GM23248 (cell line): Measurements from ENCODE around the gene GIGYF2. TPM values are rescaled to one million over a fixed set of nuclear protein-coding genes. Genes with fewer than 3 reads are reported as not detected.
A peak's percentile ranks its signal among the peaks of the same experiment; 100 is the strongest.

Experiments
- DNase-seq: peaks from one replicate; pipeline ENCODE4 v3.0.0-alpha.2; 2015
- H2AFZ ChIP-seq: fragments of 200-600 bp; sonication (generic); 2 replicates; pipeline ENCODE4 v1.6.1; 2016; ENCODE audit warnings: antibody characterized with exemption
- H3F3A ChIP-seq: fragments of 200-600 bp; sonication (generic); 2 replicates; pipeline ENCODE4 v1.6.1; 2016; ENCODE audit warnings: mild to moderate bottlenecking, antibody characterized with exemption, mixed run types; ENCODE audit not compliant: insufficient read depth
- H3K27ac ChIP-seq: fragments of 200-600 bp; sonication (generic); 2 replicates; pipeline ENCODE4 v1.5.1; 2016; ENCODE audit warnings: mild to moderate bottlenecking
- H3K27me3 ChIP-seq: fragments of 200-600 bp; sonication (generic); replicated peaks from 2 replicates; pipeline ENCODE4 v1.6.1; 2016; ENCODE audit warnings: mild to moderate bottlenecking; ENCODE audit not compliant: insufficient read depth
- H3K36me3 ChIP-seq: fragments of 200-600 bp; sonication (generic); 2 replicates; pipeline ENCODE4 v1.6.1; 2016; ENCODE audit warnings: low read depth, mild to moderate bottlenecking
- H3K4me1 ChIP-seq: fragments of 200-600 bp; sonication (generic); 2 replicates; pipeline ENCODE4 v1.6.1; 2016; ENCODE audit warnings: mild to moderate bottlenecking; ENCODE audit not compliant: insufficient read depth
- H3K4me2 ChIP-seq: fragments of 200-600 bp; sonication (generic); one replicate; pipeline ENCODE4 v1.6.1; 2016; ENCODE audit warnings: mild to moderate bottlenecking; ENCODE audit not compliant: unreplicated experiment
- H3K4me3 ChIP-seq: fragments of 200-600 bp; sonication (generic); 2 replicates; pipeline ENCODE4 v1.5.1; 2016; ENCODE audit warnings: mild to moderate bottlenecking
- H3K79me2 ChIP-seq: fragments of 200-600 bp; sonication (generic); 2 replicates; pipeline ENCODE4 v1.6.1; 2016; ENCODE audit warnings: mild to moderate bottlenecking; ENCODE audit not compliant: insufficient read depth
- H3K9ac ChIP-seq: fragments of 200-600 bp; sonication (generic); 2 replicates; pipeline ENCODE4 v1.6.1; 2016; ENCODE audit warnings: mild to moderate bottlenecking
- H3K9me2 ChIP-seq: fragments of 200-600 bp; sonication (generic); 2 replicates; pipeline ENCODE4 v1.6.1; 2016; ENCODE audit warnings: mixed run types, mild to moderate bottlenecking, moderate library complexity; ENCODE audit not compliant: insufficient read depth
- H3K9me3 ChIP-seq: fragments of 200-600 bp; sonication (generic); one replicate; pipeline ENCODE4 v1.6.1; 2017; ENCODE audit warnings: low read depth
- H4K20me1 ChIP-seq: fragments of 200-600 bp; sonication (generic); 2 replicates; pipeline ENCODE4 v1.6.0; 2016; ENCODE audit not compliant: insufficient read depth
- EZH2 ChIP-seq: fragments of 200-600 bp; sonication (generic); IDR thresholded peaks from 2 replicates; pipeline ENCODE4 v1.6.1; 2018; ENCODE audit warnings: antibody characterized with exemption, mild to moderate bottlenecking; ENCODE audit not compliant: insufficient read depth, poor library complexity, severe bottlenecking
- EZH2phosphoT487 ChIP-seq: fragments of 200-600 bp; sonication (generic); IDR thresholded peaks from 2 replicates; pipeline ENCODE4 v1.6.1; 2018; ENCODE audit warnings: antibody characterized with exemption, moderate library complexity, mild to moderate bottlenecking, low read depth; ENCODE audit not compliant: insufficient read depth
- WGBS, 2 experiments: methylation state at CpG; one replicate each; pipeline ENCODE4 v1.1.6; 2015 to 2017; ENCODE audit warnings: low lambda C conversion rate in 2 of 2, low coverage in 1 of 2; ENCODE audit errors: missing lambda C conversion rate in 2 of 2; 5-methylcytosine and 5-hydroxymethylcytosine counted together
- in situ Hi-C: fragments of 300-500 bp; cut with MboI; formaldehyde crosslinking; loops from 2 replicates; pipeline ENCODE4 v1.15.0; 2020
- polyA plus RNA-seq: library from polyadenylated mRNA; unstranded; fragments of >200 nt; fragmentation: Nextera tagmentation; extraction: Ambion mirVana; gene quantifications from 2 replicates; pipeline ENCODE4 v1.2.1, GENCODE V29; 2016
- total RNA-seq: library from RNA; depleted of rRNA; stranded (reverse); fragments of >200 nt; shearing (Covaris generic); gene quantifications from 2 replicates; pipeline ENCODE4 v1.2.3, GENCODE V29; 2014

Gene GIGYF2
- total and polyA plus RNA-seq, 2 experiments from 2014 or later: 27.2 to 35.2 TPM

DNA sequence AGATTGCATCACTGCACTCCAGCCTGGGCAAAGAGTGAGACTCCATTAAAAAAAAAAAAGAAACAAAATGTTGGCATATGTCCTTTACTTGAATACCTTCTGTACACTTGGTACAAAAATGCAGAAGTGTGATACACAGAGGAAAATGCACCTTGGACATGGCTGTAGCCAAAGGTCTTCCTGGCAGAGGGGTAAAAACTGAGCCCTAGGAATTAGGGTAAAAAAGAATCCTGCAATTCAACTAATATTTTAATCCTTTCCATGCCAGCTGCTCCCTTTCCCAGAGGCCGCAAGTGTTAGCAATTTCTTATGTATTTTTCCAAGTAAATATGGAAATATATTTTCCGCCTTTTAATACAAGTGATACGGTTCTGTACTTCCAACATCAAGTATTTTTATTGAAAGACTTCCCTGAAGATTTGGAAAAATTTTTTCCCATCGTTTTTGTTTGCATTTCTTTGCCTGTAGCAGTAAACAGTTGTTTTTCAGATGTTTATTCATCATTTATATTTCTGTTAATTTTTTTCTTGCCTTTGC lies 53.1 kb downstream of the GIGYF2 start:
- Histone ChIP-seq H3K36me3 (peaks cover 33% of the 10 kb centered on the region), H4K20me1 (no peaks in the 10 kb centered on the region), H3K9me2 (no peaks in the 10 kb centered on the region), H3K9me3 (no peaks in the 10 kb centered on the region), H3K4me3 (no peak overlapping the region), H3K79me2 (peaks cover 16% of the 10 kb centered on the region; the same call in 1 of the 2 replicates), H3K9ac (no peak overlapping the region), H2AFZ (no peak overlapping the region), H3K27me3 (no peaks in the 10 kb centered on the region), H3K4me1 (no peaks in the 10 kb centered on the region), H3F3A (no peaks in the 10 kb centered on the region), H3K4me2 (no peak overlapping the region), H3K27ac (no peak overlapping the region)
- WGBS, 2 experiments: 84 to 90% methylated on average over 4 of the region's 4 CpGs
- in situ Hi-C loops: no loop called here
- DNase-seq: no peak
- TF ChIP-seq EZH2 (no peak), EZH2phosphoT487 (no peak)

DNA sequence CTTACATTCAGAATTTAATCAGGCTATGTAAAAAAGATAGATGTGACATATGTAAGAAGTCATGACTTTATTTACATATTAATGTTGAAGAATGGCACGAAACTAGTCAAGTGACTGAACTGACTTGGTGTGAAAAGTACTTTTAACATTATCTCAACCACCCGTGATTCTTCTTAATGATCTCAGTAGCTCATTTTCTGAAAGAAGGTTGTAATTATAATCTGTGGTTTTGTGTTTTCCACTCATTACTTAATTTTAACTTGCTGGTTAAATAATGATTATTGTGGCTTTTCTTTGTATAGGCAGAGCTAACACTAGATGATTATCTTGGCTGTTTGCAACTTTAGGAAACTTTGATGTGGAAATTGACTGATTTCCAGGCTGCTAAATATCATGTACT lies 60.8 kb downstream of the GIGYF2 start:
- H3K4me3 ChIP-seq: no peak overlapping the region
- 74 to 82% methylated on average over 2 of the region's 2 CpGs for WGBS, 2 experiments
- no peaks in the 10 kb centered on the region for H4K20me1 ChIP-seq
- H3K9me3 ChIP-seq: no peaks in the 10 kb centered on the region
- no peaks in the 10 kb centered on the region for H3K27me3 ChIP-seq
- TF ChIP-seq EZH2phosphoT487 (no peak), EZH2 (no peak)
- H2AFZ ChIP-seq: no peak overlapping the region
- peaks cover 33% of the 10 kb centered on the region for H3K36me3 ChIP-seq
- in situ Hi-C loops: no loop called here
- H3K79me2 ChIP-seq: peaks cover 17% of the 10 kb centered on the region; the same call in 1 of the 2 replicates
- no peak overlapping the region for H3K4me2 ChIP-seq
- no peak for DNase-seq
- H3K4me1 ChIP-seq: no peaks in the 10 kb centered on the region
- H3K9me2 ChIP-seq: no peaks in the 10 kb centered on the region
- no peak overlapping the region for H3K27ac ChIP-seq
- no peaks in the 10 kb centered on the region for H3F3A ChIP-seq
- no peak overlapping the region for H3K9ac ChIP-seq

DNA sequence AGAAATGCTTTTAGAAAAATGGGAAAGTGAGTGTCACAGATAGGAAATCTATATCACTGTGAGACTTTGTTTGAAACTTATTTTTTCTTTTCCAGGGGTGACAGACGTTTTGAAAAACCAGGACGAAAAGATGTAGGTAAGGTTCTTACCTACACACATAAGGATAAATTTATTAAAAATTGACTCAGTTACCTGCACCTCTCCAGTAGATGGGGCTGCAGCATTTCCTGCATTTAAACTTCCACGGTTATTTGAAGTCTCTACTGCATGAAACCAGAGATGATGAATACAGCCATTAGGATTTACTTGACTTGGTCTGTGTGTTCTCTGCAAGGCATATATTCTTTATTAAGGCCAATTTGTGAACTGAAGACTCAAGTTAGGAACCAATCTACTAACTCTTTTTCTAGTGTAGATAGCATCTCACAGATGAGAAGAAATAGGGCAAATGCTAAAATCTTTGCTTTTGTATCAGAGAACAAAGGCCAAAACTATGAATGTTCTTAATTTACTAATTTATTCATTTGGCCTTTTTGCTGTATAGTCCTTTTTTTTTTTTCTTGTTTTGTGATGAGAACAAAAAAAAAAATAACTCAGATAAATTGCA lies 64.3 kb downstream of the GIGYF2 start:
- Histone ChIP-seq H3K9me2 (no peaks in the 10 kb centered on the region), H3K27ac (no peak overlapping the region), H4K20me1 (no peaks in the 10 kb centered on the region), H3K79me2 (peaks cover 6% of the 10 kb centered on the region; the same call in 1 of the 2 replicates), H3K9me3 (no peaks in the 10 kb centered on the region), H3K4me1 (no peaks in the 10 kb centered on the region), H3K4me2 (no peak overlapping the region), H3K9ac (no peak overlapping the region), H2AFZ (no peak overlapping the region), H3F3A (no peaks in the 10 kb centered on the region), H3K4me3 (no peak overlapping the region), H3K27me3 (no peaks in the 10 kb centered on the region), H3K36me3 (peaks cover 22% of the 10 kb centered on the region)
- DNase-seq: peak; percentile 50
- TF ChIP-seq EZH2: no peak
- TF ChIP-seq EZH2phosphoT487: no peak
- 28 to 33% methylated on average over 3 of the region's 3 CpGs for WGBS, 2 experiments
- in situ Hi-C loops: no loop called here

DNA sequence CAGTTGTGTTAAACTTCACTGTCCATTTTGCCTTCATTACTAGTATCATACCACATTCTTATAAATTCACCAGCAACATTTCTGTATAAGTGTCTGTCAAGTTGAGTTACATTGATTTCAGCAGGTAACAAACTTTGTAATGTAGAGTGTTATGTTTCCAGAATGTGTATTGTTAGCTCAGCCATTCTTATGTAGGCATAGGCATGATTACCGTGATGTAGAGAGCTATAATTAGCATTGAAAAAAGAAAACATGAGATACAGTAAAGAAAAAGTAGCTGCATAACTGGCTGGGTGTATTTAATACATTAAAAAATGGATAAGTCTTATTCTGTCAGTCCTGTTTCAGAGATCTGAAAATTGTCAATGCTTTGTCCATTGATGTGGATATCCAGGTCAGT lies 70.7 kb downstream of the GIGYF2 start:
- WGBS, 2 experiments: 96 to 100% methylated on average over 1 of the region's 1 CpG
- peaks cover 36% of the 10 kb centered on the region for H3K36me3 ChIP-seq

DNA sequence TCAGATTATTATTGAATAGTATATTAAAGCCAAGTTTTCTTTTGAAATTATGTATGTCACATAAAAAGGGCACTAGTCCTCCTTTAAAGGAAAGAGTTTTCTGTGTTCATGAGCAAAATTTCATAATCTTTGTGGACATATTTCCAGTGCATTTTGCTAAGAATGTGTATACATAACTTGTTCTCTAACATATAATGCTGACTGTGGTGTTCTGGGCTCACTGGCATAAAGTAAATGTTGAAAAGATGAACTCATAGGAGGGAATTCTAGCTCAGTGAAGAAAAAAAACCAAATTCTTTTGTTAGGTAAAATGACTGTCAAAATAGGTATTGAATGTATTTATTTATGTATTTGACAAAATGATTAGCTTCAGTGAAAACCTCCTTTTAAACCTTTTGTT lies 73.1 kb downstream of the GIGYF2 start:
- no peak overlapping the region for H3K4me2 ChIP-seq
- TF ChIP-seq EZH2phosphoT487 (no peak), EZH2 (no peak)
- H3K4me3 ChIP-seq: no peak overlapping the region
- peaks cover 11% of the 10 kb centered on the region; the same call in 1 of the 2 replicates for H3K79me2 ChIP-seq
- no peaks in the 10 kb centered on the region for H3F3A ChIP-seq
- in situ Hi-C loops: no loop called here
- H3K27ac ChIP-seq: no peak overlapping the region
- H3K36me3 ChIP-seq: peaks cover 33% of the 10 kb centered on the region
- H3K4me1 ChIP-seq: no peaks in the 10 kb centered on the region
- H3K9ac ChIP-seq: no peak overlapping the region
- H2AFZ ChIP-seq: no peak overlapping the region
- no peaks in the 10 kb centered on the region for H4K20me1 ChIP-seq
- no peaks in the 10 kb centered on the region for H3K27me3 ChIP-seq
- no peaks in the 10 kb centered on the region for H3K9me3 ChIP-seq
- no peaks in the 10 kb centered on the region for H3K9me2 ChIP-seq
- no peak for DNase-seq

More for the DNA sequence above, 70.7 kb downstream of the GIGYF2 start:
- Histone ChIP-seq H3K9me3 (no peaks in the 10 kb centered on the region), H3F3A (no peaks in the 10 kb centered on the region), H3K4me3 (no peak overlapping the region), H3K27me3 (no peaks in the 10 kb centered on the region), H3K79me2 (peaks cover 11% of the 10 kb centered on the region; the same call in 1 of the 2 replicates), H2AFZ (no peak overlapping the region), H3K4me1 (no peaks in the 10 kb centered on the region), H3K4me2 (no peak overlapping the region), H3K9ac (no peak overlapping the region), H4K20me1 (no peaks in the 10 kb centered on the region), H3K9me2 (no peaks in the 10 kb centered on the region), H3K27ac (no peak overlapping the region)
- no peak for DNase-seq
- in situ Hi-C loops: no loop called here
- TF ChIP-seq EZH2 (no peak), EZH2phosphoT487 (no peak)
